Measurements from ENCODE around the gene GGA3. TPM values are rescaled to one million over a fixed set of nuclear protein-coding genes. Genes with fewer than 3 reads are reported as not detected.

GGA3 gene
- total RNA-seq, 2 donors from 2014 or later: 18.5 to 23.7 TPM

DNA sequence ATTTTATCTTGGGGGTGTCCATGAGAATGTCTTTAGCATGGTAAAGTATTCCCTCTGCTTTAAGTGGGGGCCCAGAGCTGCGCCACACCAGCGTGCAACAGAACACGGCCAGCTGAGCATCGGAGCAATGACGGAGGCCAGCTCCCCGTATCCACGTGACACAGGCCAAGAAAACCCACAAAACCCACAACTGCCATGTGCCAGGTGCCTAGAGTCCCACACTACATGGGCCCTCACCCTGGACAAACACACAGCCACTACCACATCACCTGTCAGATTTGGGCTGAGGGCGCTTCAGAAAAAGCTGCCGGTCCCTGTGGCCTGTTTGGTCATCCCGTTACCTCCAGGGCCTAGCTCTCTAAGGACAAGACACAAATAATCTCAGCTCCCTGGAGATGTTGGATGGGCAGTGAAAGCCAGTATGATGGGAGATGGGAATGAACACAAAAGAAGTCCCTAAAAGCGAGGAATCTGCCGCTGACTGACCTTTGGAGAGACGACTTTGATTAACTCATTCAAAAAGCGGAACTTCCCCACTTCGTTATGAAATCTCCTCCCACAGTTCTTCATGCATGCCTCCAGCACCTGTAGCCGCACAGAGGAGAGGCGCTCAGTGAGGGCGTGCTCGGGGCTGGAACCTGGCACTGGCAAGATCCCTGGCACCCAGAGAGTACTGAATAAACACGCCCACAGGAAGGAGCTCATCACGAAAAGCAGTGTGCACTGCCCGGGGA lies 17.1 kb downstream of the GGA3 start:
- Histone ChIP-seq H3K27ac (no peak overlapping the region), H3K4me3 (no peak overlapping the region), H3K27me3 (no peaks in the 10 kb centered on the region), H3K4me1 (peaks cover 0 to 3% of the 10 kb centered on the region in 2 donors), H3K9me3 (no peaks in the 10 kb centered on the region), H3K36me3 (peaks cover 72% of the 10 kb centered on the region)
- no peak for TF ChIP-seq CTCF (IDR thresholded peaks at IDR 0.05)
- no peak for DNase-seq (ENCODE audit: low spot score)

GRCh38 chr17:75242461-75243042 lies 18.9 kb downstream of the GGA3 start:
- Histone ChIP-seq H3K27ac (no peak overlapping the region), H3K36me3 (peaks cover 88% of the 10 kb centered on the region), H3K9me3 (no peaks in the 10 kb centered on the region), H3K4me3 (no peak overlapping the region), H3K4me1 (peaks cover 0 to 12% of the 10 kb centered on the region in 2 donors), H3K27me3 (no peaks in the 10 kb centered on the region)
- no peak for DNase-seq (ENCODE audit: low spot score)
- TF ChIP-seq CTCF (IDR thresholded peaks at IDR 0.05): no peak

GRCh38 chr17:75241996-75242460 lies 19.4 kb downstream of the GGA3 start:
- TF ChIP-seq CTCF (IDR thresholded peaks at IDR 0.05): no peak
- DNase-seq (ENCODE audit: low spot score): no peak
- no peak overlapping the region for H3K4me3 ChIP-seq
- H3K9me3 ChIP-seq: no peaks in the 10 kb centered on the region
- H3K36me3 ChIP-seq: peaks cover 91% of the 10 kb centered on the region
- H3K27me3 ChIP-seq: no peaks in the 10 kb centered on the region
- peaks cover 0 to 17% of the 10 kb centered on the region in 2 donors for H3K4me1 ChIP-seq
- H3K27ac ChIP-seq: no peak overlapping the region

DNA sequence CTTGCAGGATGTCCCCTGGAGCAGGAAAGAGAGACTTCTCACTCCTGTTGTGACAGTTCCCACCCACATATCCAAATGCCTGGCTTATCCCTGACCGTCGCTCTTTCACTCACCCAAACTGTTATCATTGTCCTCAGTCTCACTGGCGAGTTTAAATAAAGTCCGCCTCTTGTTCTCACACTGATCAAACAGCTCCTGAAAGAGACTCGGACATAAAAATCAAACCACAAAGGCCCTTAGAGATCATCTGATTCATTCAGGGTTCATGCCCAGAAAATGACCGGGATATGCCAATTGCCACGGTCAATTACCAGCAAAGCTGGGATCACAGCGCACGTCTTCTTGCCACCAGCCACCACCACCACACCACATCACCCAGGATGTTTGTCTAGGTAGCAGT lies 19.9 kb downstream of the GGA3 start:
- no peaks in the 10 kb centered on the region for H3K9me3 ChIP-seq
- no peak overlapping the region for H3K27ac ChIP-seq
- H3K27me3 ChIP-seq: no peaks in the 10 kb centered on the region
- no peak overlapping the region for H3K4me3 ChIP-seq
- peaks cover 0 to 17% of the 10 kb centered on the region in 2 donors for H3K4me1 ChIP-seq
- no peak for TF ChIP-seq CTCF (IDR thresholded peaks at IDR 0.05)
- DNase-seq (ENCODE audit: low spot score): no peak
- H3K36me3 ChIP-seq: peaks cover 94% of the 10 kb centered on the region

DNA sequence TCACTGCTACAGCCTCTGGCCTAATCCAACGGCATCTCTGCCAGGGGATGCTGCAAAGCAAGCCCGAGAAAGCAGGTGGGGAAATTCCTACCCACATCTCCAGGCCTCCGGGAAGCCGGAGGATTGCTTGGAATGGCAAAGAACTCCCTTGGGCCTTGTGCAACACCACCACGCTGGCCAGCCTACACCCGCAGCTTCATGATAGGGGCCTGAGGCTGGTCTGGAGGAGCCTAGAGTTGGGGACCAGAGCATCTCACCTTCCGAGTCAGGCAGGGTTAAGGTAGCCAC lies 20.3 kb downstream of the GGA3 start:
- Histone ChIP-seq H3K36me3 (peaks cover 94% of the 10 kb centered on the region), H3K4me3 (no peak overlapping the region), H3K9me3 (no peaks in the 10 kb centered on the region), H3K4me1 (peaks cover 0 to 17% of the 10 kb centered on the region in 2 donors), H3K27me3 (no peaks in the 10 kb centered on the region), H3K27ac (no peak overlapping the region)
- no peak for DNase-seq (ENCODE audit: low spot score)
- no peak for TF ChIP-seq CTCF (IDR thresholded peaks at IDR 0.05)
